Hematopoietic multipotent progenitor cell treated with erythropoietin and hydrocortisone succinate and interleukin-3 and kit ligand, for 15 days (in vitro differentiated cells): ENCODE measurements around the gene FOXD4.
A peak's percentile ranks its signal among the peaks of the same experiment; 100 is the strongest.
"Not testable (repeated sequence)": the region's sequence is repeated elsewhere in the genome, so short reads cannot be mapped to it uniquely, and the experiment has no call there.

Source experiments
- DNase-seq: peaks from one replicate; pipeline ENCODE4 v3.0.0-alpha.2; 2015; ENCODE audit warnings: low spot score

FOXD4 gene

GRCh38 chr9:93909-94308, 24.3 kb downstream of the FOXD4 start:
- DNase-seq: not testable (repeated sequence)

DNA sequence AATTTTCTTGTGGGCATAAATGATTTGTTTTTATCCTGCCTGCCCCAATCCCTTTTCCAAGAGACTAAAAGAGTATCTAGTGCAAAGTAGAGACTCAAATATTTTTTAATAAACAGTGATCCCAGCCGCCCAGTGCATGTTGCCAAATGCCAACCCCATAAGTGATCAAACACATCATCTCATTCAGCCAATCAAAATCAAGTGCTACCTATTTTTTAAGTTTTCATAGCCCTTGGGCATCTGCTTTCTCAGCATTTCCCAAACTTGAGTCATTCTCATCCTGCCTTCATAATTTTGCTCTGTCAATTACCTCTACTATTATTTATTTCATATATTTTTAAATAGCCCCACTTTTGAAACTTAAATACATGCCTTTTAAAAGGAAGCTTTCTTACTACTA, 27.4 kb downstream of the FOXD4 start:
- not testable (repeated sequence) for DNase-seq

DNA sequence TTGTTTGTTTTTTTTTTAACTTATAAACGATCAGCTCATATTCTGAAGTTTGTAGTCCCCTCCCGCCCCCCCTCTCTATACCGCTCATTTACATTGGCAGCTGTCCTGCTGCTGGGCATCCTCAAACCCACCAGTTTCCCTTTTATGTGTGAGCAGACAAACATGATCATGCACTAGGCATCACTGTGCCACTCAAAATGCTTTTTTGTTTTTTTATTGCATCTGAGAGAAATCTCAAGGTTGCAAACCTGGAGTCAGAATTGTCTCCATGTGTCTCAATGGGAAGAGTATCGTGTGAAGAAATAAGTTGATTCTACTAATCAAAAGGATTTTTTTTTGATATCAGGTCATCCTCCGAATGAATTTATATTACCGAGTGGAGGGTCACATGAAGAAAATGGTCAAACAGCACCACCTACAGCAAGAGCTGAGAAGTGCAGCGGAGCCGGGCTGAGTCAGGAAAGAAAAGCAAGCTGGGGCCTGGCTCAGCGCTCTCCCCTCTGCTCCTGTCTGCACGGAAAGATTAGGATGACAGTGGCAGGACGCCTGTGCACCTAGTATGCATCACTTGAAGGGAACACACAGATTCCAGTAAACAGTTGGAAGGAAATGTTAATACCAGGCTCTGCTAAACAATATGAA, 29.7 kb downstream of the FOXD4 start:
- peak; percentile 5 for DNase-seq

GRCh38 chr9:87860-88259, 30.4 kb downstream of the FOXD4 start:
- not testable (repeated sequence) for DNase-seq

DNA sequence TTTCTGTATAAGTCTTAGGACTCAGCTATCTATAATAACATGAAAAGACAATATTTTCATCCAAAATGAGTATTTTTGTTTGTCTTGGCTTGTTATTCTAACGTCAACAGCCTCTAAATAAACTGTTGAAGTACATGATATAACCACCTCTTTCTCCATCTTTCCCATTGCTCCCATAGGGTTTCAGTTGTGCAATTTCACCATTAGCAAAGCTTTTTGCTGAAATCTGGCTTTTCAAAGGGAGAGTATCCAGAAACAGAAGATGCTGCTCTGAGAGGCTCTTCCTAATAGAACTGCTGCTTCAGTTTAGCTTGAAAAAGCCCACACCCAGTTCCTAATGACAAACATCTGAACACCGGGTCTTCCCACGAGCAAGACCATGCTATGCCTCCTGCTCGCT, 31.1 kb downstream of the FOXD4 start:
- not testable (repeated sequence) for DNase-seq

DNA sequence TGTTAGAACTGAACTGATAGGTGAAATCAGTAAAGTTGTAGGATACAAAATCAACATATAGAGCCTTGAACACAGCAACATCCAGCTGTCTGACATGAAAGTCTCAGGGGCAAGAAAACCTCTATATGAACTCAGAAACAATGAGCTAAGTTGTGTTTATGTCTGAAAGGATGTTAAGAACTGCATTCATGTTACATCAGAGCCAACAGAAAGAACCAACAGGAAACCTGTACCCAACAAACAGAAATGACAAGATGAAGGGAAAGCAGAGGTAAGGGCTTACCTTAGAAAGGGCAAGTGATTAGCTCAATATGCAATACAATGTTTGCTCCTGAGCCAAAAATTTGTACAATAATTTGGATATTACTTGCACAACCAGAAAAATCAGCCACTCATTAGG, 31.5 kb downstream of the FOXD4 start:
- not testable (repeated sequence) for DNase-seq

DNA sequence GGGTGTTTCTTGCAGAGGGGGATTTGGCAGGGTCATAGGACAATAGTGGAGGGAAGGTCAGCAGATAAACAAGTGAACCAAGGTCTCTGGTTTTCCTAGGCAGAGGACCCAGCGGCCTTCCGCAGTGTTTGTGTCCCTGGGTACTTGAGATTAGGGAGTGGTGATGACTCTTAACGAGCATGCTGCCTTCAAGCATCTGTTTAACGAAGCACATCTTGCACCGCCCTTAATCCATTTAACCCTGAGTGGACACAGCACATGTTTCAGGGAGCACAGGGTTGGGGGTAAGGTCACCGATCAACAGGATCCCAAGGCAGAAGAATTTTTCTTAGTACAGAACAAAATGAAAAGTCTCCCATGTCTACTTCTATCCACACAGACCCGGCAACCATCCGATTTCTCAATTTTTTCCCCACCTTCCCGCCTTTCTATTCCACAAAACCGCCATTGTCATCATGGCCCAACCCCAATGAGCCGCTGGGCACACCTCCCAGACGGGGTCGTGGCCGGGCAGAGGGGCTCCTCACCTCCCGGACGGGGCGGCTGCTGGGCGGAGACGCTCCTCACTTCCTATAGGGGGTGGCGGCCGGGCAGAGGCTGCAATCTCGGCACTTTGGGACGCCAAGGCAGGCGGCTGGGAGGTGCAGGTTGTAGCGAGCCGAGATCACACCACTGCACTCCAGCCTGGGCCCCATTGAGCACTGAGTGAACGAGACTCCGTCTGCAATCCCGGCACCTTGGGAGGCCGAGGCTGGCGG, 35.1 kb downstream of the FOXD4 start:
- not testable (repeated sequence) for DNase-seq

GRCh38 chr9:78333-78732, 39.9 kb downstream of the FOXD4 start:
- DNase-seq: not testable (repeated sequence)

DNA sequence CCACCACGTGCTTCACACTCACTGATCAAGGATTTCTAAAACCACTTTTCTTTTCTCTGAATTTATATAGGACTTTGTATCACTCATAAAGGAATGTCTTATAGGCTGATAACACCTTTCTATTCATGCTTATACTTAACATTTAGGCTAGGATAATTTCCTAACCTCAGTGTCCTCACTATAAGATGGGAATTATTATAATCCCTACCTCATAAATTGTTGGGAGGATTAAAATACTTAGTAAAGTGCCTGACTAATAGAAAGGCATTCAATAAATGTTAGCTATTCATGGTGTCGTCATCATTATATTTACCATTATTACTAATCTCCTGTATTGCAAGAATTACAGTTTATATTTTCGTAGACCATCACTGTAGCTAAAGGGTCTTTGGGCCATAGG, 41.8 kb downstream of the FOXD4 start:
- DNase-seq: not testable (repeated sequence)

DNA sequence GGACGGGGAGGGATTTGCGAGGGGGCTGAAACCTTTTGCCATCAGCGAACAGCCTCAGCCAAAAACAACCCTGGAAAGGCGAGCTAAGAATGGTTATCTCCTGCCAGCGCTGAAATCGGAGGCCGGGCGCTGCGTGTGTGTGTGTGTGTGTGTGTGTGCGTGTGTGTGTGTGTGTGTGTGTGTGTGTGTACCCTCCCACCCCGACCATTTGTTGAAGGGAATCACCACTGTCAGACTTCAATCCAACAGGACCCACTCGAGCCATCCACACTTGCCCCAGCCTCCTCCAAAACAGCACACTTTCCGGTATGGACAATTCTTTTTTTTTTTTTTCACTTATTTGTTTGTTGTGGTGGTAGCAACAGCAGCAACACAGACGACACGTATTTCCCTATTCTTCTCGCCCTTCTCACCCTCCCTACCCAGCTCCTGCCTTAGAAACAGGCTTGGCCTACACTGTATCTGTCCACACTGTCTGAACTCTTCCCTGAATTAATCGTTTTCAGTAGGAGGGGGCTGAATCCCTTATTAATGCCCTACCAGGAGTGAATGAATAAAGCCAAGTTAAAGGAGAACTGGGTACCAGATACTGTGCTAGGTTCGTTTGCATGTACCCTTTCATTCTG, 44.2 kb downstream of the FOXD4 start:
- not testable (repeated sequence) for DNase-seq

- DNase-seq: not testable (repeated sequence)
Observed at GRCh38 chr9:73076-73899, 44.9 kb downstream of the FOXD4 start.
